ENCODE data around the gene PLVAP.

- TF ChIP-seq ARID4B (CRISPR knock-in tag; IDR thresholded peaks at IDR 0.05; ENCODE audit: borderline replicate concordance) (no peak; the same call in 1 of the 2 replicates), CTCF (IDR thresholded peaks at IDR 0.05) (0 out of 2 replicates have a peak, but pooled peaks have one; percentile 17), ESRRA (CRISPR knock-in tag; IDR thresholded peaks at IDR 0.05; ENCODE audit: borderline replicate concordance) (no peak), PRRX2 (CRISPR knock-in tag; IDR thresholded peaks at IDR 0.05) (no peak), TEAD4 (CRISPR knock-in tag; IDR thresholded peaks at IDR 0.05) (no peak), CREB1 (CRISPR knock-in tag; IDR thresholded peaks at IDR 0.05) (no peak), FOXP4 (CRISPR knock-in tag; IDR thresholded peaks at IDR 0.05) (peak; percentile 86; the same call in 1 of the 2 replicates), CBFB (CRISPR knock-in tag; IDR thresholded peaks at IDR 0.05; ENCODE audit: low read depth) (peak; percentile 88; the same call in 1 of the 2 replicates), RELA (CRISPR knock-in tag; IDR thresholded peaks at IDR 0.05; ENCODE audit: borderline replicate concordance) (no peak), USF1 (CRISPR knock-in tag; IDR thresholded peaks at IDR 0.05) (no peak), TCF7 (CRISPR knock-in tag; IDR thresholded peaks at IDR 0.05; ENCODE audit: low read depth) (no peak)
These were observed 49.3 kb downstream of the PLVAP start for GRCh38 chr19:17327654-17328516.
